Stimulated activated effector memory CD8-positive, alpha-beta T cell treated with anti-CD3 and anti-CD28 coated beads, Interleukin-12 subunit alpha, Interleukin-12 subunit beta, amount 100 ng/mL, for 72 hours (primary cell): ENCODE measurements around the gene C10orf143.

Experiments used
- ATAC-seq: fragments of 150-1000 bp; cut with Tn5 transposase; 2 replicates; pipeline ENCODE4 v1.10.0; 2021
- DNase-seq, 2 donors: peaks; one replicate each; pipeline ENCODE4 v3.0.0; 2021 to 2022; ENCODE audit warnings: low spot score in 2 of 2
- H3K27ac Mint-ChIP-seq: one replicate; pipeline ENCODE4 v1.8.0; 2022; ENCODE audit warnings: mild to moderate bottlenecking, mixed read lengths
- H3K36me3 Mint-ChIP-seq: one replicate; pipeline ENCODE4 v1.8.0; 2022; ENCODE audit warnings: mild to moderate bottlenecking, mixed read lengths
- H3K4me1 Mint-ChIP-seq: one replicate; pipeline ENCODE4 v1.8.0; 2022; ENCODE audit warnings: mixed read lengths
- H3K4me3 Mint-ChIP-seq: one replicate; pipeline ENCODE4 v1.8.0; 2022; ENCODE audit warnings: mild to moderate bottlenecking, mixed read lengths
- H3K9me3 Mint-ChIP-seq: one replicate; pipeline ENCODE4 v1.8.0; 2022; ENCODE audit warnings: mixed read lengths

The C10orf143 gene

GRCh38 chr10:130050721-130051120, 59.9 kb downstream of the C10orf143 start:
- Mint-ChIP-seq H3K9me3 (no peaks in the 10 kb centered on the region), H3K27ac (no peak overlapping the region), H3K36me3 (no peaks in the 10 kb centered on the region), H3K4me3 (no peak overlapping the region), H3K4me1 (no peaks in the 10 kb centered on the region)
- ATAC-seq (no peak), DNase-seq (no peak)

- H3K27ac Mint-ChIP-seq, result no peak overlapping the region
- no peak overlapping the region for H3K4me3 Mint-ChIP-seq
- DNase-seq (no peak), ATAC-seq (no peak)
- H3K4me1 Mint-ChIP-seq, result no peaks in the 10 kb centered on the region
- H3K9me3 Mint-ChIP-seq, result no peaks in the 10 kb centered on the region
- H3K36me3 Mint-ChIP-seq, result no peaks in the 10 kb centered on the region
These were observed 60.6 kb downstream of the C10orf143 start for GRCh38 chr10:130049987-130050386.

GRCh38 chr10:130049244-130049643, 61.4 kb downstream of the C10orf143 start:
- H3K27ac Mint-ChIP-seq, result no peak overlapping the region

GRCh38 chr10:130048081-130048480, 62.5 kb downstream of the C10orf143 start:
- no peaks in the 10 kb centered on the region for H3K9me3 Mint-ChIP-seq
- H3K27ac Mint-ChIP-seq, result no peak overlapping the region
- ATAC-seq (peak; percentile 23), DNase-seq (no peak)
- no peaks in the 10 kb centered on the region for H3K4me1 Mint-ChIP-seq
- H3K4me3 Mint-ChIP-seq, result no peak overlapping the region
- no peaks in the 10 kb centered on the region for H3K36me3 Mint-ChIP-seq

More at GRCh38 chr10:130049244-130049643, 61.4 kb downstream of the C10orf143 start:
- H3K4me1 Mint-ChIP-seq, result no peaks in the 10 kb centered on the region
- H3K4me3 Mint-ChIP-seq, result no peak overlapping the region
- no peaks in the 10 kb centered on the region for H3K9me3 Mint-ChIP-seq
- DNase-seq (no peak), ATAC-seq (no peak)
- no peaks in the 10 kb centered on the region for H3K36me3 Mint-ChIP-seq

- Mint-ChIP-seq H3K4me3 (no peak overlapping the region), H3K9me3 (no peaks in the 10 kb centered on the region), H3K4me1 (no peaks in the 10 kb centered on the region), H3K36me3 (no peaks in the 10 kb centered on the region), H3K27ac (no peak overlapping the region)
- DNase-seq (no peak), ATAC-seq (no peak)
These were observed 63.3 kb downstream of the C10orf143 start for GRCh38 chr10:130047336-130047735.

GRCh38 chr10:130046591-130046990, 64.0 kb downstream of the C10orf143 start:
- ATAC-seq (no peak), DNase-seq (no peak)
- Mint-ChIP-seq H3K36me3 (no peaks in the 10 kb centered on the region), H3K9me3 (no peaks in the 10 kb centered on the region), H3K27ac (no peak overlapping the region), H3K4me1 (no peaks in the 10 kb centered on the region), H3K4me3 (no peak overlapping the region)

GRCh38 chr10:130045801-130046321, 64.8 kb downstream of the C10orf143 start:
- no peaks in the 10 kb centered on the region for H3K9me3 Mint-ChIP-seq
- H3K36me3 Mint-ChIP-seq, result no peaks in the 10 kb centered on the region
- H3K27ac Mint-ChIP-seq, result no peak overlapping the region
- no peak for DNase-seq
- no peak for ATAC-seq
- no peaks in the 10 kb centered on the region for H3K4me1 Mint-ChIP-seq
- H3K4me3 Mint-ChIP-seq, result no peak overlapping the region

- no peaks in the 10 kb centered on the region for H3K4me1 Mint-ChIP-seq
- H3K36me3 Mint-ChIP-seq, result no peaks in the 10 kb centered on the region
- H3K27ac Mint-ChIP-seq, result no peak overlapping the region
- DNase-seq (no peak), ATAC-seq (no peak)
- H3K4me3 Mint-ChIP-seq, result no peak overlapping the region
- no peaks in the 10 kb centered on the region for H3K9me3 Mint-ChIP-seq
These were observed 65.5 kb downstream of the C10orf143 start for GRCh38 chr10:130045091-130045652.

- DNase-seq, result no peak
- Mint-ChIP-seq H3K4me1 (no peaks in the 10 kb centered on the region), H3K36me3 (no peaks in the 10 kb centered on the region), H3K27ac (no peak overlapping the region), H3K9me3 (no peaks in the 10 kb centered on the region), H3K4me3 (no peak overlapping the region)
- no peak for ATAC-seq
These were observed 66.3 kb downstream of the C10orf143 start for GRCh38 chr10:130044067-130045061.

- DNase-seq (no peak), ATAC-seq (no peak)
- Mint-ChIP-seq H3K36me3 (no peaks in the 10 kb centered on the region), H3K27ac (no peak overlapping the region), H3K4me3 (no peak overlapping the region), H3K4me1 (no peaks in the 10 kb centered on the region), H3K9me3 (no peaks in the 10 kb centered on the region)
These were observed 67.1 kb downstream of the C10orf143 start for GRCh38 chr10:130043491-130043890.

- Mint-ChIP-seq H3K4me1 (no peaks in the 10 kb centered on the region), H3K27ac (no peak overlapping the region), H3K4me3 (no peak overlapping the region), H3K36me3 (no peaks in the 10 kb centered on the region), H3K9me3 (no peaks in the 10 kb centered on the region)
- DNase-seq, result no peak
- no peak for ATAC-seq
These were observed 68.2 kb downstream of the C10orf143 start for GRCh38 chr10:130042381-130042780.

- Mint-ChIP-seq H3K27ac (no peak overlapping the region), H3K9me3 (no peaks in the 10 kb centered on the region), H3K4me3 (no peak overlapping the region), H3K4me1 (no peaks in the 10 kb centered on the region), H3K36me3 (no peaks in the 10 kb centered on the region)
- DNase-seq (no peak), ATAC-seq (no peak)
These were observed 68.9 kb downstream of the C10orf143 start for GRCh38 chr10:130041451-130042371.

- H3K36me3 Mint-ChIP-seq, result no peaks in the 10 kb centered on the region
- H3K4me1 Mint-ChIP-seq, result no peaks in the 10 kb centered on the region
- H3K9me3 Mint-ChIP-seq, result no peaks in the 10 kb centered on the region
- no peak for ATAC-seq
- H3K4me3 Mint-ChIP-seq, result no peak overlapping the region
- H3K27ac Mint-ChIP-seq, result no peak overlapping the region
- DNase-seq, result no peak
These were observed 69.8 kb downstream of the C10orf143 start for GRCh38 chr10:130040817-130041330.

GRCh38 chr10:130040351-130040750, 70.3 kb downstream of the C10orf143 start:
- no peaks in the 10 kb centered on the region for H3K9me3 Mint-ChIP-seq

GRCh38 chr10:130039141-130039540, 71.5 kb downstream of the C10orf143 start:
- ATAC-seq, result no peak
- no peak overlapping the region for H3K27ac Mint-ChIP-seq
- no peak for DNase-seq

More at GRCh38 chr10:130040351-130040750, 70.3 kb downstream of the C10orf143 start:
- no peak for ATAC-seq
- Mint-ChIP-seq H3K4me1 (no peaks in the 10 kb centered on the region), H3K36me3 (no peaks in the 10 kb centered on the region), H3K4me3 (no peak overlapping the region), H3K27ac (no peak overlapping the region)
- no peak for DNase-seq

More at GRCh38 chr10:130039141-130039540, 71.5 kb downstream of the C10orf143 start:
- Mint-ChIP-seq H3K9me3 (no peaks in the 10 kb centered on the region), H3K4me1 (no peaks in the 10 kb centered on the region), H3K4me3 (no peak overlapping the region), H3K36me3 (no peaks in the 10 kb centered on the region)
